Measurements from ENCODE around the gene ESPN.
"Not testable (repeated sequence)": the region's sequence is repeated elsewhere in the genome, so short reads cannot be mapped to it uniquely, and the experiment has no call there.

Gene ESPN

GRCh38 chr1:6477039-6477820 lies 52.7 kb downstream of the ESPN start:
- no peak for DNase-seq (ENCODE audit: low read depth in 1 of 2, low spot score in 1 of 2)

- DNase-seq (ENCODE audit: low read depth in 1 of 2, low spot score in 1 of 2), result no peak
Observed at GRCh38 chr1:6481820-6482219, 57.2 kb downstream of the ESPN start.

- no peak for DNase-seq (ENCODE audit: low read depth in 1 of 2, low spot score in 1 of 2)
Observed at GRCh38 chr1:6483017-6483760, 58.6 kb downstream of the ESPN start.

GRCh38 chr1:6483761-6484117 lies 59.2 kb downstream of the ESPN start:
- no peak for DNase-seq (ENCODE audit: low read depth in 1 of 2, low spot score in 1 of 2)

GRCh38 chr1:6484826-6485167 lies 60.2 kb downstream of the ESPN start:
- no peak for DNase-seq (ENCODE audit: low read depth in 1 of 2, low spot score in 1 of 2)

- no peak for DNase-seq (ENCODE audit: low read depth in 1 of 2, low spot score in 1 of 2)
Observed at GRCh38 chr1:6485168-6486101, 60.9 kb downstream of the ESPN start.

GRCh38 chr1:6486433-6487011 lies 61.9 kb downstream of the ESPN start:
- peak; percentile 72 to 82 for DNase-seq (ENCODE audit: low read depth in 1 of 2, low spot score in 1 of 2)

- DNase-seq (ENCODE audit: low read depth in 1 of 2, low spot score in 1 of 2), result no peak
Observed at GRCh38 chr1:6487804-6488484, 63.4 kb downstream of the ESPN start.

GRCh38 chr1:6488602-6489382 lies 64.2 kb downstream of the ESPN start:
- no peak for DNase-seq (ENCODE audit: low read depth in 1 of 2, low spot score in 1 of 2)

GRCh38 chr1:6489383-6489765 lies 64.8 kb downstream of the ESPN start:
- no peak for DNase-seq (ENCODE audit: low read depth in 1 of 2, low spot score in 1 of 2)

GRCh38 chr1:6489799-6490180 lies 65.2 kb downstream of the ESPN start:
- peak; percentile 59 to 66 for DNase-seq (ENCODE audit: low read depth in 1 of 2, low spot score in 1 of 2)

GRCh38 chr1:6490181-6491080 lies 65.9 kb downstream of the ESPN start:
- peak; percentile 20 to 22 for DNase-seq (ENCODE audit: low read depth in 1 of 2, low spot score in 1 of 2)

- no peak for DNase-seq (ENCODE audit: low read depth in 1 of 2, low spot score in 1 of 2)
Observed at GRCh38 chr1:6491081-6491449, 66.5 kb downstream of the ESPN start.

GRCh38 chr1:6491480-6491962 lies 66.9 kb downstream of the ESPN start, which contains the start of gene PLEKHG5:
Gene PLEKHG5, minus strand, starts transcription at chr1:6491667. Its CDS starts 14,096 bp downstream, at chr1:6477571.
- DNase-seq (ENCODE audit: low read depth in 1 of 2, low spot score in 1 of 2), result no peak

- DNase-seq (ENCODE audit: low read depth in 1 of 2, low spot score in 1 of 2), result no peak
Observed at GRCh38 chr1:6491966-6492365, 67.4 kb downstream of the ESPN start.

- DNase-seq (ENCODE audit: low read depth in 1 of 2, low spot score in 1 of 2), result not testable (repeated sequence)
Observed at GRCh38 chr1:6493834-6494223, 69.3 kb downstream of the ESPN start.

- no peak for DNase-seq (ENCODE audit: low read depth in 1 of 2, low spot score in 1 of 2)
Observed at GRCh38 chr1:6494627-6495026, 70.1 kb downstream of the ESPN start.

GRCh38 chr1:6495041-6495441 lies 70.5 kb downstream of the ESPN start:
- no peak for DNase-seq (ENCODE audit: low read depth in 1 of 2, low spot score in 1 of 2)

Measured in activated T-helper 1 cell treated with anti-CD3 and anti-CD28 coated beads, Interleukin-2, amount 50 U/mL, for 16 hours (primary cell).